HFF-Myc (cell line): Measurements from ENCODE around the gene LENG9.
"Not testable (repeated sequence)": the region's sequence is repeated elsewhere in the genome, so short reads cannot be mapped to it uniquely, and the experiment has no call there.

ENCODE experiments used
- DNase-seq: peaks from one replicate; pipeline ENCODE4 v3.0.0-alpha.2; 2011; ENCODE audit warnings: low read depth; ENCODE audit errors: extremely low read depth
- H3K4me3 ChIP-seq: replicated peaks from 2 replicates; pipeline ENCODE4 v1.5.1; 2011; ENCODE audit warnings: low read depth, mild to moderate bottlenecking, control low read depth, low read length
- CTCF ChIP-seq: IDR thresholded peaks from 2 replicates; pipeline ENCODE4 v1.5.1; 2012; ENCODE audit warnings: mild to moderate bottlenecking, low read depth, low read length, control low read depth; ENCODE audit errors: missing control alignments

The LENG9 gene

GRCh38 chr19:54473892-54474372 lies 10.4 kb upstream of the LENG9 start:
- no peak for DNase-seq
- H3K4me3 ChIP-seq, result peak overlapping the region; percentile 54
- TF ChIP-seq CTCF, result no peak

GRCh38 chr19:54473071-54473891 lies 9.7 kb upstream of the LENG9 start, which contains the start of gene CDC42EP5:
TSS of gene CDC42EP5 (minus strand) at chr19:54473296. CDS start at chr19:54465547, 7,749 bp downstream.
- no peak for TF ChIP-seq CTCF
- H3K4me3 ChIP-seq, result peak within 1 kb of the TSS; percentile 54
- DNase-seq, result peak; percentile 76

GRCh38 chr19:54470991-54471782 lies 7.6 kb upstream of the LENG9 start:
- peak overlapping the region; percentile 67 for H3K4me3 ChIP-seq
- TF ChIP-seq CTCF, result no peak
- no peak for DNase-seq

GRCh38 chr19:54470276-54470887 lies 6.8 kb upstream of the LENG9 start:
- no peak for TF ChIP-seq CTCF
- H3K4me3 ChIP-seq, result peak overlapping the region; percentile 67
- no peak for DNase-seq

GRCh38 chr19:54469496-54469934 lies 5.9 kb upstream of the LENG9 start:
- no peak overlapping the region for H3K4me3 ChIP-seq
- DNase-seq, result no peak
- no peak for TF ChIP-seq CTCF

- not testable (repeated sequence) for DNase-seq
These were observed 2.5 kb upstream of the LENG9 start for GRCh38 chr19:54466110-54466480.

More at GRCh38 chr19:54466110-54466480, 2.5 kb upstream of the LENG9 start:
- H3K4me3 ChIP-seq, result not testable (repeated sequence)
